Activated naive CD4-positive, alpha-beta T cell (primary cell): ENCODE data around the gene SKAP1.
"Not testable (repeated sequence)": the region's sequence is repeated elsewhere in the genome, so short reads cannot be mapped to it uniquely, and the experiment has no call there.

Experiments used
- DNase-seq, 4 experiments: peaks; one replicate each; lab custom pipeline; 2025; lab: John Stamatoyannopoulos, UW

The SKAP1 gene

DNA sequence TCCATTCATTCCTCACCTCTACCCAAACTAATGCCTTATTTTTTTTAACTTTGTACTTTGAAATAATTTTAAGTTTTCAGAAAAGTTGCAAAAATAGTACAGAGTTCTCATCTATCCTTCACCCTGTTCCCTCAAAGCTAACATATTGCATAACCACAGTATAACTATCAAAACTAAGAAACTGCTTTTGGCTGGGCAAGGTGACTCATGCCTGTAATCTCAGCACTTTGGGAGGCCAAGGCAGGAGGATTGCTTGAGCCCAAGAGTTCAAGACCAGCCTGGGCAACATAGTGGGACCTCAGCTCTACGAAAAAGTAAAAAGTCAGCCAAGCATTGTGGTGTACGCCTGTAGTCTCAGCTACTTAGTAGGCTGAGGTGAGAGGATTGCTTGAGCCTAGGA, 147.7 kb downstream of the SKAP1 start:
- DNase-seq: no peak

DNA sequence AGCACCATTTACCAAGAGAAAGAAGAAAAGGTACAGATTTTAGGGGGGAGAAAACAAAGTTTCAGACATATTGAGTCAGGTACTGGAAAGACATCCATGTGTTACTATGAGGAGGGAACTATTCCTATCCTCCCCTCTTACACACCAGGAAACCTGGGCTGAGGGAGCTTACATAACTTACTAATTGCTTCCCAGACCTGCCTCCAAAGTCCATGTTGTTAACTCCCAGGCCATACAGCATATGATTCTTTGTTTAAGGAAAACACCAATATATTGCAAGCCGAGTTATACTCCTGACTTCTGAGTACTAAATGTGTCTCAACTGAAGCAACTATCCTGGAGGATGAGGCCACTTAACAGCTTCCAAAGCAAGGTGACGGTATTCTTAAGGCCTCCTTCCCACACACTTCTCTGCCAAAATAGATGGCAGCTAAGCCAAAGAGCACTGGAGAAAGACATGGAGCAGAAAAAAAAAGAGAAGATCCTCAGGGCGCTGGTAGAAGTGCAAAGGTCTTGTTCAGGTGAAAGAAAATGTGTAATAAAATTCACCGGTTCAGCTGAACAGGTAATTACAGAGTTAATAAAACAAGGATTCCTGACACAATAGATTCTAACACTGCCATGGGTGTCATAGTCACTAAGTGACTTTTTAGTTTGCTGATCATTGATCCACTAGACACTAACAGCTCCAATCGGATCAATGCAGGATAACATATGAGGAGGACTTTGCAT, 151.1 kb downstream of the SKAP1 start:
- no peak for DNase-seq

DNA sequence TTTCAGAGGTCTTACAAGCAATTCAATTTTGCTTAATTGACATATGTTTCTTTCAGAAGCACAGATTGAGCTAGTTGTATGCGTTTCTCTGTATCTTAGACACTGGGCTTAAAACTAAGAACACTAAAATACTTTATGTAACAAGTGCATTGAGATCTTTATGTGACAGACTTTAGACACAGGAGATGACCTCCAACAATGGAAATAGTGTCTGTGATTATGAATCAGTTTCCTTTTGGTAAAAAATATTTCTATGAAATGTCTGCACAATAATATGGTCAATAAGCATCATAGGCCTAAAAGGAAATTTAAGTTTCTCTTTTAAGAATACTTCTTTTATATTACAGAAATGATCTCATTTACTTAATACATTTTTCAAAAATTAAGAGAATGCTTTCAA, 153.2 kb downstream of the SKAP1 start:
- DNase-seq: no peak

DNA sequence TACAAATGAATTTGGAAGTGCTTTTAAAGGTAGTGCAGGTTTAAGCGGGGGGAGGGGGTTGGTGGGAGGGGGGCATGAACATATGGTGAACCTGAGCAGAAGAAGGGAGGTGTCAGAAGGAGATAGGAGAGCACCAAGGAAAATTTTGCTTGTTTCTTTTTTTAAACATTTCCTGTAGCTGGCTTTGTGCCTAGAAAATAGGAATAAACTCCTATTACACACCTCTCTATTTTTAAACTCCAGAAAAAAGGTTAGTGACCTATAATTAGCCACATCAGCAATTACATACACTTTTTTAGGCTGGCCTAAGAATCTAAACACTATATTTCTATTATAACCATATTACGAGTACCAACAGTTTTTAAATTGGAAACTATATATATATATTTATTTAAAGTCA, 159.1 kb downstream of the SKAP1 start:
- DNase-seq: no peak

DNA sequence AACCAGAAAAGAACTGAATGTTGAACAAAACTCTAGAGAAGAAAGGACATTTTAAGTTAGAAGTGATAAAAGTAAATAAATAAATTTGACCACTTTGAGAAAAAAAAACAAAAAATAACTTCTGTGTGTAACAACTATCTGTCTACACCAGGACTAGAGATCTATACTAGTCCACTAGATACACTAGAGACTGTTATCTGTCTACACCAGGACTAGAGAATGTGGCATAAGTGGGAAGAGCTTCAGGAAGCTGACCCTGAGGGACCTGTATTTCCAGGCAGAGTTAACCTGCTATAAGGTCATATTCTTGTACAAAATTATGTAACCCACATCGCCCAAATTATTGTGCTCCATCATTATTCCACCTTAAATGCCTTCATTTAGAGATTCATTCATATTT, 160.8 kb downstream of the SKAP1 start:
- DNase-seq: no peak

DNA sequence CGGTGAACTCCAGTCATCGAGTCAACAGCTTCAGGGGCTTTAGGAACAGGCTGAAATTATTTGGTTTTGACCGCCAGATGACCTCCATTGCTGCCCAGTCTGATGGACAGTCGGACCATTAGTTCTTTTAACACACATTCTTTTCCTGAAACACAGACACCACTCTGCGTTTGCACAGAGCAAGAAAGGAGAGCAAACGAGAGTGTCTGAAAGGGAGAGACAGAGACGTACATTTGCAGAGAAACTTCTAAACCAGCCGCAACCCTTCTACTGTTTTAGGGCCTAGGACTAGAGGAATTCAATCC, 166.3 kb downstream of the SKAP1 start:
- DNase-seq: no peak

DNA sequence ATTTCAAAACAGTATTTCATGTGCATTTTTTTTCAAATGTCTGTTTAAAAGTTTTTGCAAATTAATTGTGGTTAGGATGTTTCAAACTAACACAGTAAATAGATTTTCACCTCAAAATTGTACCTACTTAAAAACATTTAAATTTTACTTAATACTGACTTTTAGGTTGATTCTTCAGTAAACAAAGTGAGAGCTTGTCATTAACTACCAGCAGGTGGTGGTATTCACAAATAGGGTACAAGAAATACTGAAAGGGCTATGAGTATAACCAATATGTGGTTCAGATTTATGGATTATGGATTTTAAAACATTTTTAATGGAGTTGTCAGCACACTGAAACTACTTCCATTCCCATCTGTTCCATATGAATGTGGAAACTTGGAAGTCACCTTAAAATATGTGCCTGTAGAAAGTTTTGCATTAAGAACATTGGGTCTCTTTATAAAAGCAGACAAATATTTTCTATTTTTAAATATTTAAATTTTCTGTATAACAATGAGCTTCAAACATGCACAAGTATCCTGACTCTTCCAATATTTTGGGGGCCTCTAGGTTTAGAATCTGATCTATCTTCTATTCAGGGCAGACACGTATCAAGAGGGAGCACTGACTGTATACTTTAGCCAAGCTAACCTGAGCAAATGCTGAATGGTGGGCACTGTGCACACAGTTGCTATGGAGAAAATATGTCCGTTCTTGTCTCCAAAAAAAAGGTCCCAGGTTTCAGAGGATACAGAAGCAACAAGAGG, 166.9 kb downstream of the SKAP1 start:
- no peak for DNase-seq

DNA sequence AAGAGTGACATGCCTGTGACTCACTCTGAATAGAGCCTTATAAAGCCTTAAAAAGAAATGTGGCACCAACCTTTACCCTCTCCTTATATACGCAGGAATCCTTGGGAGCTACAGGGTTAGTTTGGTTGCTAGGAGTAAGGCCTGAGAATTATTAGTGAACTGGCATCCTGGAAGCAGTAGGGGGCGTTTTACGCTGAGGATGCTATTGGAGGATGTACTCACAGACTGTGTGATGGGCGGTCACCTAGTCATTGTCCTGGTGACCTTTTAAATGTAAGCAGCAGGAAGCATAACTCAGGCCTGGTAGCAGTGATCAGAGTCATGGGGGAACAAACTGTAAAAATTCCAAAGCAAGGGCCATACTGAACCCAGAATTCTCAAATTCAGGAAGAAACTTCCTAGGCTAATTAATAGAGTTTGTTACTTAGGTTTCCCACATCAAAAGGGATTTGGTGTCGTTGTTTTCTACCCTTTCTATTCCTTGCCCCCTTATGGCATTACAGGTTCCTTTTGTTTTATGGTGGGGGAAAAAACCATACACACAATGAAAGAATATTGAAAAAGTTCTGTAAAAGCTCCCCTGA, 168.6 kb downstream of the SKAP1 start:
- no peak for DNase-seq

DNA sequence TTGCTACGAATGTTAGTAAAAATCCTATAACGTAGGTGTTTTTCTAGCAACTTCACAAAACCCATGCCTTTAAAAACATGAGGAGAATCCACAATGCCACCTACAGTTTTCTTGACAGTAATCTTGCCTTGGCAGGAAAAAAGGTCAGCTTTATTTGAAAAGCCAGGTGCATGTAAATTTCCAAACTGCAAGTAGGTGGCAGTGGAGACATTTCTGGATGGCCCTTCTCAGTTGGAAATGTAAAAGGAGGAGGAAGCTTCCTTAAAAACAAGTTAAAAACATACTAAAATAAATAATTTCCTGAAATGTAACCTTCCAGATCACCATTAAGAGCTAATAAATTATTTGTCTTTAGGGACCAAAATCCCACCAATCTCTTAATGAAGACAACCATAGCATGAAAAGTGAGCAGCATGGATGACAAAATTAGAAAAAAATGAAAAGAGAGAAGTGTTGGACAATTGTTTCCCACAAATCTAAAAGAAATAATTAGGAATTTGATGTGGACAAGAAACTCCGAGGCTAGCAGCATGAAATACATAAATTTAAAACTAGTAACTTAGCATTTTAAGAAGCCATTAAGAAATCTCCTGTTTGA, 170.2 kb downstream of the SKAP1 start:
- no peak for DNase-seq

DNA sequence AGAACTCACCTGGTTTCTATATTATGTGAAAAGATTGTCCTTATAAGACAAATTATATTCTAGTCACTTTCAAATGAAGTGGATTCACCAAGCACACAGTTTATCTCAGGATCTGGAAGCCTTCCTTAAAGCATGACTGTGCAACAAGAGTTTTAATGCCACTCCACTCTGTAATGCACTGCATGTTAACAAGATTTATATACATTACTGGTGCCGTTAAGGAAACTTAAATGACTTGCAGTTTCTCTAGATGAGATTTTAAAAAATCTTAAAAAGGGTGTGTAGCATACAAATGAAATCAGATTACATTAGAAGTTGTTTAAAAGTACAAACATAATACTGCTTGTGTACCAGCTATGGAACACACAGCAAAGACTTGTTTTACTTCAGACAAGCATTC, 171.7 kb downstream of the SKAP1 start:
- no peak for DNase-seq

DNA sequence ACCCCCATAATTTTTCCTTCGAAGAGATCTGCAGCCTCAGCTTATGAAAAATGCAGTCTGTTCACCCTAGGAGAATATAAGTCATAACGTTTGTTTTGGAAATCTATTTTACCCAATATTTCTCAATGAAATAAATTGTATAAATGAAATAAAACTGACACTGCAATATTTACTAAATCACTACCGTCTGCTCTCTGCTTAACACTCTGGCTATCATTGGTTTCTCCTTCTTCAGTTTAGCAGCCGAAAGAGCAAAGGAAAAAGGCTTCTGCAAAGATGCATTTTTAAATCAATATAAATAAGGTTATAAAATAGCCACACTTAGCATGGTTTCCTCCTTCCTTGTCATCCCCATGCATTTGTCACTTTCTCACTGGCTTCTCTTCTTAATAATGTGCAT, 174.3 kb downstream of the SKAP1 start:
- DNase-seq: no peak

DNA sequence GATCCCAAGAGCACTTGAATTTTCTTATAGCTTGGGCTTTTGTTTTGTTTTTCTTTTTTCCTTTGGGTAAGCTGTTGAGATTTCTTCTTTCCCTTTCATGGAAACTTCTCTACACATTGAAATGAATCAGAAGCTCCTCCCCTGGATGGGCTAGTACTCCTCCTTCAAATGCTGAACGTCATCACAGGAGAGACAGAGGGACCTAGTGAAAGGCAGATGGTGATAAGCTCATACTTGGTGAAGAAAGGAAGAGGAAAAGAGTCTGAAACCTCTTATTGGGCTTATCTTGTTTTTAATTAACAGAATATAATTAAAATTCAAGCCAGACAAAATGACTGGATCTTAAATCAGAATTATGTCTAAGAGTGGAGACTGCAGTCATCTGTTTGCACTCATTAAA, 175.1 kb downstream of the SKAP1 start:
- no peak for DNase-seq

DNA sequence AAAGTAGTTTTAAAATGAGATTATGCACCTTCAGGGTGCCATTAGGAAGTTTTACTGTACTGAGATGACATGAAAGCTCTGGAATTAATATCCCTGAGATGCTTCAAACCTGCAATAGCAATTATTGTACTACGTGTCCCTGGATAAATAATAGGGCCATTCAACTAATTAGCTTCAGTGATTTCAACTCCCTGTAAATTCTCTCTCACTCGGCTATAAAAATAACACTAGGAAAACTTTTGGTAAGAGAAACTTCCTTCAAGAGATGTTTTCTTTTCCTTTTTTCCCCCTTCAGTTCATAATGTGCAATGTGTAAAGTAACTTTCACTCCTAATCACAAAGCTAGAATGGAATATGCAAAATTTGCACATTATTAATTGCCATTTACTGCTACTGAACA, 176.0 kb downstream of the SKAP1 start:
- no peak for DNase-seq

DNA sequence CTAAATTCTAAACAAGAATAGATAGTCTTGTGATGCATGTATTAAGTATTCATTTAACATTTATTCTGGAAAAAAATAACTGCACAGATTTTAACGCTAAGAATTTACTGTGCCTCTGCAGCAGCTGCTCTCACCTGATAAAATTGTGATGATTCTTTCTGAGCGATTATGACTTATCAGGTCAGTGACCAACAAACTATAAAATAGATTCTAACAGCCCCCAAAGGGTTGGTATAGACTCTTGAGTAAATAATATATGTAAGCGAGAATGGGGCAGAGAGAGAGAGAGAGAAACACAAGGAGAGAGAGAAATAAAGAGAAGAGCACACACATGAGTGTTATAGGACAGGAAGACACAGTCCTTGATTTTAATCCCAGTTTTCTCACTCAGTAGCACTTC, 178.1 kb downstream of the SKAP1 start:
- DNase-seq: no peak

DNA sequence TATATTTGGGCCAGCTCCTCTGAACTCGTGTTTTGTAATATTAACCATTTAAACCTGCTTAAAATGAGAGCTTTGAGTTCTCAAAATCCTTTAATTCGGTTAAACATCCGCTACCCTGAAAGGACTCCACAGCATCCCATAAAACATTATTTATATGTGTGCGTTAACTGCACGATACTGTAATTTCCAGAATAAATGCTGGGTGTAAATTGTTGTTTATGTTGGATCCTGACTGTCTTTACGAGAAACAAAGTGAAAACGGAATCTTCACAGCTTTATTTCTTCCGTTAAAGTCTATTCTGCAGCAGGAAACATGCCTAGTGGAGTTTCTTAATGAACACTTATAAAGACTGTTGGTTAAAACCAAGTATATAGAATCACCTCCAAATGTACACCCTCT, 179.1 kb downstream of the SKAP1 start:
- no peak for DNase-seq

DNA sequence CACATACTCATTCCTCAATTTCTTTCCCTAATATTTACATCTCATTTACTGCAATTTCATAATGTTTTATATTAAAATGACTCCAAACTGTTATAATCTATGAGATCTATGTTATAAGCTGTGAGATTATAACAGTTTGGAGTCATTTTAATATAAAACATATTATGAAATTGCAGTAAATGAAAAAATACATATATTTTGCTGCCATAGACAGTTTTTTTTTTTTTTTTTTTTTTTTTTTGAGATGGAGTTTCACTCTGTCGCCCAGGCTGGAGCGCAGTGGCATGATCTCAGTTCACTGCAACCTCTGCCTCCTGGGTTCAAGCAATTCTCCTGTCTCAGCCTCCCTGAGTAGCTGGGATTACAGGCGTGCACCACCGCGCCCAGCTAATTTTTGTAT, 180.0 kb downstream of the SKAP1 start:
- DNase-seq: not testable (repeated sequence)

DNA sequence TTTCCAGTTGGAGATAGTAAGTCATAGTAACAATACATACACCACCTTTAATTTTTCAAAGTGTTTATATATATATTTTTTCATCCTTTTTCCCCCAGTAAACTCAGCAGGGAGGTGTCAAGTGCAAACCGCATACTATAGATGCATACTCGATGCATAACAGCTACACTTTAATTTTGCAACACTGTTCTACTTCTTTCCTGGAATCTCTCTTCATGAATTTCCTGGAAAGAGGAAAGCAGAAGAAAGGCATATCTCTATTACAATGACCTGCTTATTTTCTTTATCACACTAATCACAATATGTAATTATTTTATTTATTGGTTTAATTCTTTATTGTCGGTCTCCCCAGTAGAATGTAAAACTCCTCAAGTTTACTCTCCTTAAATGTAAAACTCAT, 182.4 kb downstream of the SKAP1 start:
- no peak for DNase-seq

DNA sequence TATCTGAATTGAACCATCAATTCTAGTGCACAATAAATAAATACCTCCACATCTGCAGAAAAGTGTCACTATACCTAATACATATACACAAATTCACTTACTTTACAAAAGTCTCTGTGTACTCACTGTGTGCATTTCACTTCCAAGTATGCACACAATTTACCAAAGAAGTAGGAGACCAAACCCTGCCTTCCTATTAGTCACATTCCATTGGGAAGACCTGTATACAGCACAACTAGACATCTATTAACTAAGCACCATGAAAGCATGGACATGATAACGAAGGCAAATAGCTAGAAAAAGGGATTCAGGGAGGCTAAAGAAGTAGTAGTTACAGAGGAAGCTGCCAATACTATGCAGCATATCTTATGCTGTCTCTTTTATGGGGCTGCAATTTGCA, 183.0 kb downstream of the SKAP1 start:
- no peak for DNase-seq

DNA sequence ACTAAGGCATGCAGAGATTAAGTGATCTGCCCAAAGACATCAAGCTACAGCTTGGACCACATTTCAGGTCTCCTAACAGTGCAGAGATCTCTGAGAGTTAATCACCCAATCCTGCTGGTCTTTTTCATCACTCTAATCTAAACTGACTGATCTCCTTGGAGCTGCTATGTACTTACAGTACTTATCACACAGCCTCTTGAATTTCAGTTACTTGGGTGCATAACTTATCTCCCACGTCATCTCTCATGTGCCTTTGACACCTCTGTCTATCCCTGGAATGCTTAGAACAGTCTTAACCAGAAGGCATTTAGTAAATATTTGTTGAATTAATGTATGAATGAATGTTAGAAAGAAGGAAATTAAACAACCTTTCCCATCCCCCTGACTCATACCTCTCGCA, 183.4 kb downstream of the SKAP1 start:
- no peak for DNase-seq

DNA sequence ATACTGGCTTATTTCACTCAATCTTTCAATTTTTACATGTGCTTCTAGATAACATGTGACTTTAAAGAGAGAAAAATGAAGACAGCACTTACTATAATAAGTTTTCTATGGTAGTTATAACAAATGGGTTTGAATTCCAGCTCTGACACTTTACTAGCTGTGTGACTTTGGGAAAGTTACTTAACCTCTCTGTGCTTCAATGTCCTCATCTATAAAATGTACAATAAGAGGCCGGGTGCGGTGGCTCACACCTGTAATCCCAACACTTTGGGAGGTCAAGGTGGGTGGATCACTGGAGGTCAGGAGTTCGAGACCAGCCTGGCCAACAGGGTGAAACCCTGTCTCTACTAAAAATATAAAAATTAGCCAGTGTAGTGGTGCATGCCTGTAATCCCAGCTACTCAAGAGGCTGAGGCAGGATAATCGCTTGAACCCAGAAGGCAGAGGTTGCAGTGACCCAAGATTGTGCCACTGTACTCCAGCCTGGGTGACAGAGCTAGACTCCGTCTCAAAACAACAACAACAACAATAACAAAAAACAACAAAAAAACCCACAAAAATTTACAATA, 184.5 kb downstream of the SKAP1 start:
- DNase-seq: not testable (repeated sequence)

DNA sequence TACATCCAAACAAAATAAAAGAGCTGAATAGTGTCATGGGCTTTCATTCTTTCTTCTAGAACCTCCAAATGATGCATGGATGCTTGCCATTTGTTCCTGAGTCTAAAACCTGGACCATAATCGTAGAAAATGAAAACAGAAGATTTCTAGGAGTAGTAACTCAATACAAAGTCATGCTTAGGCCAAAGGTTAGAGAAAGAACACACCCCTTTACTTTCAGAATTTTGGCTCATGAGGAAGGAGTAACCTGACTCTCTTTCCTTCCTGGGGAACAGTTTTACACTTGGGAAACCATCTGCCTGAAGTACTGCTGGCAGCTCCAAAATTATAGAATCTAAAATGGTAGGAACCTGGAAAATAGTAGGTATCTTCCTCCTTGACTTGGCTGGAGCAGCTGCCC, 185.2 kb downstream of the SKAP1 start:
- DNase-seq: no peak

DNA sequence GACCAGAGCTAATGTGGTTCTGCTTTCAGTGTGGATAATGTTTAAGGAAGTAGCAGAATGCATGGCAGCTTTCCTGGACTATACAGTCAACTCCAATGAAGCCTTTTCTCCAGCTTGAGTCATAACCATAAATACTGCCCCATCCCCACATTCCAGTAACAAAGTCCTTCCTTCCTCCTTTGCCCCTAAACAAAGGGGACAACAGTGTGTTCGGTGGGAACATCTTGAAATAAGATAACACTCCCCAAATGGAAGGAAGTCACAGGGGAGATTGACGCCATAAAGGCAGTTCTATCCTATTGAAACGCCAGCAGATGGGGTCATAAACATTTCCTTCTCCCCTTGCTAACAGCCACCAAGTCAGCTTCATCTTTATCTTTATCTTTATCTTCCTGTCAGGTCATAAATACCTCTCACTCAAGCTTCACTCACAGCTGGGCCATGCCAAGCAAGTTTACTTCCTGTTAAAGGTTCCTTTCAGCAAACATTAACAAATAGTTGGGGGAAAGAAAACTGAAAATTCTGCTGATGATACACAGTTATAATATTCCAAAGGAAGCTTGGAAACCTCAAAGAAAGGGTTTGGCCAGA, 185.8 kb downstream of the SKAP1 start:
- no peak for DNase-seq
